HepG2 (cell line): ENCODE results near the gene CC2D1B. TPM values are rescaled to one million over a fixed set of nuclear protein-coding genes. Genes with fewer than 3 reads are reported as not detected.

Experiments
- ESRRA ChIP-seq: sonication (generic); formaldehyde crosslinking; IDR thresholded peaks from 2 replicates; pipeline ENCODE4 v1.5.1; 2020; ENCODE audit warnings: mild to moderate bottlenecking, low read depth, missing genetic modification reagents
- ZNF282 ChIP-seq: fragments of 450-650 bp; IDR thresholded peaks from 2 replicates; pipeline ENCODE4 v1.6.1; 2018; ENCODE audit not compliant: partially characterized antibody
- polyA plus RNA-seq, 8 experiments: library from polyadenylated mRNA; depleted of rRNA in 3 of 8; stranded (reverse) in 7 of 8; unstranded in 1 of 8; fragments of >200 nt; fragmentation: Illumina TruSeq in 4 of 8; extraction: Trizol in 4 of 8; gene quantifications; 2 replicates each; pipeline versions ENCODE4 v1.2.1 to v1.2.3, GENCODE V29; 2011 to 2016; ENCODE audit warnings: low read depth in 4 of 8, missing spikeins in 1 of 8, mixed read lengths in 1 of 8; ENCODE audit not compliant: insufficient read depth in 1 of 8
- total RNA-seq, 5 experiments: library from RNA; depleted of rRNA; stranded (reverse); fragments of >200 nt; fragmentation: Illumina TruSeq; extraction: Trizol; gene quantifications; 2 replicates each; pipeline ENCODE4 v1.2.3, GENCODE V29; 2016; ENCODE audit warnings: low read depth in 1 of 5
- TF ChIP-seq, protein P1 (sequence below): sonication (generic); formaldehyde crosslinking; IDR thresholded peaks from 2 replicates; pipeline ENCODE4 v1.4.0; 2020; ENCODE audit warnings: mild to moderate bottlenecking, missing genetic modification reagents
- TF ChIP-seq, protein P2 (sequence below): sonication (generic); formaldehyde crosslinking; IDR thresholded peaks from 2 replicates; pipeline ENCODE4 v1.5.1; 2020; ENCODE audit warnings: mild to moderate bottlenecking, missing genetic modification reagents, moderate library complexity
- TF ChIP-seq, protein P3 (sequence below): IDR thresholded peaks from 2 replicates; pipeline ENCODE4 v1.6.1; 2016; ENCODE audit warnings: mild to moderate bottlenecking
- TF ChIP-seq, protein P4 (sequence below): sonication (generic); formaldehyde crosslinking; IDR thresholded peaks from 2 replicates; pipeline ENCODE4 v1.5.0; 2020; ENCODE audit warnings: mild to moderate bottlenecking, missing genetic modification reagents, borderline replicate concordance

CC2D1B gene
- total and polyA plus RNA-seq, 2 of the 13 experiments (the other 11 are each of a cell fraction or from before 2014, with no cell fraction given), result 7.2 to 19.2 TPM

DNA sequence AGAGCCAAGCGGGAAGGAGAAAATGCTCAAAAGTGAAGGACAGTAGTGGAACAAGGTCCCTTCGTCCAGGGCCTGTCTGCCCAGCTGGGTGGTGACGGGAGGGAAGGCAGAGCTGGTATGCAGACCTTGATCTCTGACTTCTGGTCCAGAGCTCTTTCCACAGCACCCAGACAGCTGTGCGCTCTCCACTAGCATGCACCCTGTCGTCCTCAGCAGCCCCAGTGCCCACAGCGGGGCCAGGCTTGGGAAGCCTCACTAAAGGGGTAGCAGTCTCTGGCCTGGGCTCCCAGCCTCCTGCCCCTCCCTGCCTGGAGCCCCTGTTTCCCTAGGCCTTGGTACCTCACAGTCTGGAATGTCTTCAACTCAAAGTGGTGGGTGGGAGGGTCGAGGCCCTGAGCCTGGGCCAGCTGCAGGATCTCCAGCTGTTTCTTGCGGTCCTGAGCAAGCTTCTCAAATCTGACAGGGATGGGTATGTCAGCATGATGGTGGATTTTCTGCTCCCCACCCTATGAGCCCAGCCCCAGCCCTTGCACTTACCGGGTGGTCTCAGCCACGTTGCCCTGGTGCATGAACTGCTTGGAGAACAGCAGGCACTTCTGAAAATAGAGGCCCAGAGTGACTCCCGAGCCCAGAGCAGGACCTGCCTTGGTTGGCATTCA is 10.0 kb downstream of the CC2D1B start (continued):
- TF ChIP-seq, protein P1, sequence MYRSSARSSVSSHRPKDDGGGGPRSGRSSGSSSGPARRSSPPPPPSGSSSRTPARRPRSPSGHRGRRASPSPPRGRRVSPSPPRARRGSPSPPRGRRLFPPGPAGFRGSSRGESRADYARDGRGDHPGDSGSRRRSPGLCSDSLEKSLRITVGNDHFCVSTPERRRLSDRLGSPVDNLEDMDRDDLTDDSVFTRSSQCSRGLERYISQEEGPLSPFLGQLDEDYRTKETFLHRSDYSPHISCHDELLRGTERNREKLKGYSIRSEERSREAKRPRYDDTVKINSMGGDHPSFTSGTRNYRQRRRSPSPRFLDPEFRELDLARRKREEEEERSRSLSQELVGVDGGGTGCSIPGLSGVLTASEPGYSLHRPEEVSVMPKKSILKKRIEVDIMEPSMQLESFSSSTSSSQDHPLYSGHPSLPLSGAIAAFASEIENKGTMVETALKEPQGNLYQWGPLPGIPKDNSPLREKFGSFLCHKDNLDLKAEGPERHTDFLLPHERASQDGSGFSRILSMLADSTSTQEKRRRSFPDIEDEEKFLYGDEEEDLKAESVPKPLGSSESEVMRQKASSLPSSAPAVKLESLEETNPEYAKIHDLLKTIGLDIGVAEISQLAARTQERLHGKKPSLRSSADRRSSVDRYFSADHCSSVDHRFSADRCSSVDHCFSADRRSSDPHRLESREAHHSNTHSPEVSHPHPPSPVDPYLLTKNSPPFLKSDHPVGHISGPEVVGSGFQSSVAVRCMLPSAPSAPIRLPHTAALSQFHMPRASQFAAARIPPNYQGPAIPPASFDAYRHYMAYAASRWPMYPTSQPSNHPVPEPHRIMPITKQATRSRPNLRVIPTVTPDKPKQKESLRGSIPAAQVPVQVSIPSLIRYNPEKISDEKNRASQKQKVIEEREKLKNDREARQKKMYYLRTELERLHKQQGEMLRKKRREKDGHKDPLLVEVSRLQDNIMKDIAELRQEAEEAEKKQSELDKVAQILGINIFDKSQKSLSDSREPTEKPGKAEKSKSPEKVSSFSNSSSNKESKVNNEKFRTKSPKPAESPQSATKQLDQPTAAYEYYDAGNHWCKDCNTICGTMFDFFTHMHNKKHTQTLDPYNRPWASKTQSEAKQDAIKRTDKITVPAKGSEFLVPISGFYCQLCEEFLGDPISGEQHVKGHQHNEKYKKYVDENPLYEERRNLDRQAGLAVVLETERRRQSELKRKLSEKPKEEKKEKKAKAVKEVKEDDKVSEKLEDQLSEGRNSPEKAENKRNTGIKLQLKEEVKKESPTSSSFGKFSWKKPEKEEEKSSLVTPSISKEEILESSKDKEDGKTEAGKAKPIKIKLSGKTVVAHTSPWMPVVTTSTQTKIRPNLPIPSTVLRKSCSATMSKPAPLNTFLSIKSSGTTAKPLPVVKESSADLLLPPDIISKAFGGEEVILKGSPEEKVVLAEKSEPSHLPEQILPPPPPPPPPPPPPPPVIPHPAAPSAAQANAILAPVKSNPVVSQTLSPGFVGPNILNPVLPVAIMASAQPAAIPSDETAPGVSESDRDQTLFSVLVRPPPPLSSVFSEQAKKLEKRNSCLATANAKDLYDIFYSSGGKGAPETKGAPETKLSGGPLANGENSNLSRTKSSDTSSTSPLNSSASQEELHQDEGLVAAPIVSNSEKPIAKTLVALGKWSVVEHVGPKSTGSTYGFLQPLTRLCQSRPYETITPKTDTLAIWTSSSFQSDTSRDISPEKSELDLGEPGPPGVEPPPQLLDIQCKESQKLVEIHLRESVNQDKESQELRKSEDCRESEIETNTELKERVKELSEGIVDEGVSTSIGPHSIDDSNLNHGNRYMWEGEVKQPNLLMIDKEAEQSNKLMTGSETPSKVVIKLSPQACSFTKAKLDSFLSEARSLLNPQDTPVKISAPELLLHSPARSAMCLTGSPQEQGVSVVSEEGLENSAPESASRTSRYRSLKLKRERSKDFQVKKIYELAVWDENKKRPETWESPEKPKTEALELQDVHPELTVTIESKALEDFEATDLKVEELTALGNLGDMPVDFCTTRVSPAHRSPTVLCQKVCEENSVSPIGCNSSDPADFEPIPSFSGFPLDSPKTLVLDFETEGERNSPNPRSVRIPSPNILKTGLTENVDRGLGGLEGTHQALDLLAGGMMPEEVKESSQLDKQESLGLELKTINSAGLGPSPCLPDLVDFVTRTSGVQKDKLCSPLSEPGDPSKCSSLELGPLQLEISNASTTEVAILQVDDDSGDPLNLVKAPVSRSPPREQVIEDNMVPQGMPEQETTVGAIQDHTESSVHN (CRISPR knock-in tag), result no peak
- TF ChIP-seq ZNF282, result no peak
- TF ChIP-seq, protein P2, sequence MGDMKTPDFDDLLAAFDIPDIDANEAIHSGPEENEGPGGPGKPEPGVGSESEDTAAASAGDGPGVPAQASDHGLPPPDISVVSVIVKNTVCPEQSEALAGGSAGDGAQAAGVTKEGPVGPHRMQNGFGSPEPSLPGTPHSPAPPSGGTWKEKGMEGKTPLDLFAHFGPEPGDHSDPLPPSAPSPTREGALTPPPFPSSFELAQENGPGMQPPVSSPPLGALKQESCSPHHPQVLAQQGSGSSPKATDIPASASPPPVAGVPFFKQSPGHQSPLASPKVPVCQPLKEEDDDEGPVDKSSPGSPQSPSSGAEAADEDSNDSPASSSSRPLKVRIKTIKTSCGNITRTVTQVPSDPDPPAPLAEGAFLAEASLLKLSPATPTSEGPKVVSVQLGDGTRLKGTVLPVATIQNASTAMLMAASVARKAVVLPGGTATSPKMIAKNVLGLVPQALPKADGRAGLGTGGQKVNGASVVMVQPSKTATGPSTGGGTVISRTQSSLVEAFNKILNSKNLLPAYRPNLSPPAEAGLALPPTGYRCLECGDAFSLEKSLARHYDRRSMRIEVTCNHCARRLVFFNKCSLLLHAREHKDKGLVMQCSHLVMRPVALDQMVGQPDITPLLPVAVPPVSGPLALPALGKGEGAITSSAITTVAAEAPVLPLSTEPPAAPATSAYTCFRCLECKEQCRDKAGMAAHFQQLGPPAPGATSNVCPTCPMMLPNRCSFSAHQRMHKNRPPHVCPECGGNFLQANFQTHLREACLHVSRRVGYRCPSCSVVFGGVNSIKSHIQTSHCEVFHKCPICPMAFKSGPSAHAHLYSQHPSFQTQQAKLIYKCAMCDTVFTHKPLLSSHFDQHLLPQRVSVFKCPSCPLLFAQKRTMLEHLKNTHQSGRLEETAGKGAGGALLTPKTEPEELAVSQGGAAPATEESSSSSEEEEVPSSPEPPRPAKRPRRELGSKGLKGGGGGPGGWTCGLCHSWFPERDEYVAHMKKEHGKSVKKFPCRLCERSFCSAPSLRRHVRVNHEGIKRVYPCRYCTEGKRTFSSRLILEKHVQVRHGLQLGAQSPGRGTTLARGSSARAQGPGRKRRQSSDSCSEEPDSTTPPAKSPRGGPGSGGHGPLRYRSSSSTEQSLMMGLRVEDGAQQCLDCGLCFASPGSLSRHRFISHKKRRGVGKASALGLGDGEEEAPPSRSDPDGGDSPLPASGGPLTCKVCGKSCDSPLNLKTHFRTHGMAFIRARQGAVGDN (CRISPR knock-in tag), result peak; percentile 52
- TF ChIP-seq ESRRA (CRISPR knock-in tag), result 0 out of 2 replicates have a peak, but pooled peaks have one; percentile 51
- TF ChIP-seq, protein P3, sequence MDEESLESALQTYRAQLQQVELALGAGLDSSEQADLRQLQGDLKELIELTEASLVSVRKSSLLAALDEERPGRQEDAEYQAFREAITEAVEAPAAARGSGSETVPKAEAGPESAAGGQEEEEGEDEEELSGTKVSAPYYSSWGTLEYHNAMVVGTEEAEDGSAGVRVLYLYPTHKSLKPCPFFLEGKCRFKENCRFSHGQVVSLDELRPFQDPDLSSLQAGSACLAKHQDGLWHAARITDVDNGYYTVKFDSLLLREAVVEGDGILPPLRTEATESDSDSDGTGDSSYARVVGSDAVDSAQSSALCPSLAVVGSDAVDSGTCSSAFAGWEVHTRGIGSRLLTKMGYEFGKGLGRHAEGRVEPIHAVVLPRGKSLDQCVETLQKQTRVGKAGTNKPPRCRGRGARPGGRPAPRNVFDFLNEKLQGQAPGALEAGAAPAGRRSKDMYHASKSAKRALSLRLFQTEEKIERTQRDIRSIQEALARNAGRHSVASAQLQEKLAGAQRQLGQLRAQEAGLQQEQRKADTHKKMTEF (CRISPR knock-in tag), result no peak
- TF ChIP-seq, protein P4, sequence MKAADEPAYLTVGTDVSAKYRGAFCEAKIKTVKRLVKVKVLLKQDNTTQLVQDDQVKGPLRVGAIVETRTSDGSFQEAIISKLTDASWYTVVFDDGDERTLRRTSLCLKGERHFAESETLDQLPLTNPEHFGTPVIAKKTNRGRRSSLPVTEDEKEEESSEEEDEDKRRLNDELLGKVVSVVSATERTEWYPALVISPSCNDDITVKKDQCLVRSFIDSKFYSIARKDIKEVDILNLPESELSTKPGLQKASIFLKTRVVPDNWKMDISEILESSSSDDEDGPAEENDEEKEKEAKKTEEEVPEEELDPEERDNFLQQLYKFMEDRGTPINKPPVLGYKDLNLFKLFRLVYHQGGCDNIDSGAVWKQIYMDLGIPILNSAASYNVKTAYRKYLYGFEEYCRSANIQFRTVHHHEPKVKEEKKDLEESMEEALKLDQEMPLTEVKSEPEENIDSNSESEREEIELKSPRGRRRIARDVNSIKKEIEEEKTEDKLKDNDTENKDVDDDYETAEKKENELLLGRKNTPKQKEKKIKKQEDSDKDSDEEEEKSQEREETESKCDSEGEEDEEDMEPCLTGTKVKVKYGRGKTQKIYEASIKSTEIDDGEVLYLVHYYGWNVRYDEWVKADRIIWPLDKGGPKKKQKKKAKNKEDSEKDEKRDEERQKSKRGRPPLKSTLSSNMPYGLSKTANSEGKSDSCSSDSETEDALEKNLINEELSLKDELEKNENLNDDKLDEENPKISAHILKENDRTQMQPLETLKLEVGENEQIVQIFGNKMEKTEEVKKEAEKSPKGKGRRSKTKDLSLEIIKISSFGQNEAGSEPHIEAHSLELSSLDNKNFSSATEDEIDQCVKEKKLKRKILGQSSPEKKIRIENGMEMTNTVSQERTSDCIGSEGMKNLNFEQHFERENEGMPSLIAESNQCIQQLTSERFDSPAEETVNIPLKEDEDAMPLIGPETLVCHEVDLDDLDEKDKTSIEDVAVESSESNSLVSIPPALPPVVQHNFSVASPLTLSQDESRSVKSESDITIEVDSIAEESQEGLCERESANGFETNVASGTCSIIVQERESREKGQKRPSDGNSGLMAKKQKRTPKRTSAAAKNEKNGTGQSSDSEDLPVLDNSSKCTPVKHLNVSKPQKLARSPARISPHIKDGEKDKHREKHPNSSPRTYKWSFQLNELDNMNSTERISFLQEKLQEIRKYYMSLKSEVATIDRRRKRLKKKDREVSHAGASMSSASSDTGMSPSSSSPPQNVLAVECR, result peak; percentile 43; the same call in 1 of the 2 replicates
